Neural crest cell (in vitro differentiated cells): ENCODE measurements around the gene HYAL1. TPM values are rescaled to one million over a fixed set of nuclear protein-coding genes. Genes with fewer than 3 reads are reported as not detected.

Experiments used
- DNase-seq: peaks from one replicate; pipeline ENCODE4 v3.0.0; 2021; ENCODE audit warnings: low read depth, mixed read lengths, low spot score
- H3K27ac Mint-ChIP-seq: one replicate; pipeline ENCODE4 v1.8.0; 2021; ENCODE audit warnings: mild to moderate bottlenecking, mixed read lengths; ENCODE audit not compliant: unreplicated experiment
- H3K27me3 Mint-ChIP-seq: 2 replicates; pipeline ENCODE4 v1.8.0; 2021; ENCODE audit warnings: low read depth, mild to moderate bottlenecking, mixed read lengths
- H3K36me3 Mint-ChIP-seq: 2 replicates; pipeline ENCODE4 v1.8.0; 2021; ENCODE audit warnings: low read depth, mild to moderate bottlenecking, mixed read lengths
- H3K4me1 Mint-ChIP-seq: 2 replicates; pipeline ENCODE4 v1.8.0; 2021; ENCODE audit warnings: mixed read lengths
- H3K4me3 Mint-ChIP-seq: one replicate; pipeline ENCODE4 v1.8.0; 2021; ENCODE audit warnings: mild to moderate bottlenecking, mixed read lengths
- H3K9me3 Mint-ChIP-seq: 2 replicates; pipeline ENCODE4 v1.8.0; 2021; ENCODE audit warnings: mixed read lengths
- total RNA-seq: library from RNA; stranded (reverse); gene quantifications from 2 replicates; pipeline ENCODE4 v1.2.1, GENCODE V29; 2021
- TF ChIP-seq, protein P1 (sequence below): fragments of 200-600 bp; sonication (generic); conservative IDR thresholded peaks from 2 replicates; pipeline ENCODE4 v1.5.0; 2021; ENCODE audit warnings: antibody characterized with exemption, mild to moderate bottlenecking

HYAL1 gene
- total RNA-seq, 1 donor from 2014 or later: 2.5 TPM

DNA sequence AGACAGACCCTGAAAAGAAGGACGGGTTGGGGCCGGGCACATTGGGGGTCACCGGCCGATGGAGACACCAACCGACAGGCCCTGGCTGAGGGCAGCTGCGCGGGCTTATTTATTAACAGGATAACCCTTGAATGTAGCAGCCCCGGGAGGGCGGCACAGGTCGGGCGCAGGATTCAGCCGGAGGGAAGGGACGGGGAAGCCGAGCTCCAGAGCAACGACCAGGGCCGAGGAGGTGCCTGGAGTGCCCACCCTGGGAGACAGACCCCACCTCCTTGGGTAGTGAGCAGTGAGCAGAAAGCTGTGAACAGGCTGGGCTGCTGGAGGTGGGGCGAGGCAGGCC, 26.6 kb downstream of the HYAL1 start:
- Mint-ChIP-seq H3K9me3 (no peaks in the 10 kb centered on the region), H3K36me3 (no peaks in the 10 kb centered on the region), H3K27me3 (peaks cover 35% of the 10 kb centered on the region)

DNA sequence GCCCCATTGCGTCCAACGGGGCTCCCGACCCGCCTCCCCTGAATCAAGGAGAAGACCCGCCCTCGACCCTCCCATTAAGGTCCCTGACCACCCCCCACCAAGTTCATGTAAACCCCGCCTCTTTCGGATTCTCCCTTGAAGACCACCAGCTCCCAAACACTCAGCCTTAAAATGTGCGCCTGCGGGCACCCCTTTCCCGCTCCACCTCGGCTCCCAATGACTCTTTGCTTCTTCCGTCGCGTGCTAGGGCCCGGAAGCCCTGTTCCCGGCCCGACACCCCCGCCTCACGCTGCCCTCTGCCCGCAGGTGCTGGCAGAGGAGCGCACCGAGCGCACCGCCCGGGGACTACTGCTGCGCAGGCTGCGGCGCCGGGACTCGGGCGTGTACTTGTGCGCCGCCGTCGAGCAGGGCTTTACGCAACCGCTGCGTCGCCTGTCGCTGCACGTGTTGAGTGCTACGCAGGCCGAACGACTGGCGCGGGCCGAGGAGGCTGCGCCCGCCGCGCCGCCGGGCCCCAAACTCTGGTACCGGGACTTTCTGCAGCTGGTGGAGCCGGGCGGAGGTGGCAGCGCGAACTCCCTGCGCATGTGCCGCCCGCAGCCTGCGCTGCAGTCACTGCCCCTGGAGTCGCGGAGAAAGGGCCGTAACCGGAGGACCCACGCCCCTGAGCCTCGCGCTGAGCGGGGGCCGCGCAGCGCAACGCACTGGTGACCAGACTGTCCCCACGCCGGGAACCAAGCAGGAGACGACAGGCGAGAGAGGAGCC, 27.2 kb downstream of the HYAL1 start:
- Mint-ChIP-seq H3K36me3 (no peaks in the 10 kb centered on the region), H3K27ac (no peak overlapping the region), H3K4me1 (peaks cover 33% of the 10 kb centered on the region), H3K27me3 (peaks cover 41% of the 10 kb centered on the region), H3K4me3 (no peak overlapping the region), H3K9me3 (no peaks in the 10 kb centered on the region)
- TF ChIP-seq, protein P1, sequence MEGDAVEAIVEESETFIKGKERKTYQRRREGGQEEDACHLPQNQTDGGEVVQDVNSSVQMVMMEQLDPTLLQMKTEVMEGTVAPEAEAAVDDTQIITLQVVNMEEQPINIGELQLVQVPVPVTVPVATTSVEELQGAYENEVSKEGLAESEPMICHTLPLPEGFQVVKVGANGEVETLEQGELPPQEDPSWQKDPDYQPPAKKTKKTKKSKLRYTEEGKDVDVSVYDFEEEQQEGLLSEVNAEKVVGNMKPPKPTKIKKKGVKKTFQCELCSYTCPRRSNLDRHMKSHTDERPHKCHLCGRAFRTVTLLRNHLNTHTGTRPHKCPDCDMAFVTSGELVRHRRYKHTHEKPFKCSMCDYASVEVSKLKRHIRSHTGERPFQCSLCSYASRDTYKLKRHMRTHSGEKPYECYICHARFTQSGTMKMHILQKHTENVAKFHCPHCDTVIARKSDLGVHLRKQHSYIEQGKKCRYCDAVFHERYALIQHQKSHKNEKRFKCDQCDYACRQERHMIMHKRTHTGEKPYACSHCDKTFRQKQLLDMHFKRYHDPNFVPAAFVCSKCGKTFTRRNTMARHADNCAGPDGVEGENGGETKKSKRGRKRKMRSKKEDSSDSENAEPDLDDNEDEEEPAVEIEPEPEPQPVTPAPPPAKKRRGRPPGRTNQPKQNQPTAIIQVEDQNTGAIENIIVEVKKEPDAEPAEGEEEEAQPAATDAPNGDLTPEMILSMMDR: no peak
- no peak for DNase-seq

More for the DNA sequence above, 26.6 kb downstream of the HYAL1 start:
- TF ChIP-seq, protein P1: no peak
- Mint-ChIP-seq H3K27ac (no peak overlapping the region), H3K4me3 (no peak overlapping the region), H3K4me1 (peaks cover 27% of the 10 kb centered on the region)
- DNase-seq: no peak

DNA sequence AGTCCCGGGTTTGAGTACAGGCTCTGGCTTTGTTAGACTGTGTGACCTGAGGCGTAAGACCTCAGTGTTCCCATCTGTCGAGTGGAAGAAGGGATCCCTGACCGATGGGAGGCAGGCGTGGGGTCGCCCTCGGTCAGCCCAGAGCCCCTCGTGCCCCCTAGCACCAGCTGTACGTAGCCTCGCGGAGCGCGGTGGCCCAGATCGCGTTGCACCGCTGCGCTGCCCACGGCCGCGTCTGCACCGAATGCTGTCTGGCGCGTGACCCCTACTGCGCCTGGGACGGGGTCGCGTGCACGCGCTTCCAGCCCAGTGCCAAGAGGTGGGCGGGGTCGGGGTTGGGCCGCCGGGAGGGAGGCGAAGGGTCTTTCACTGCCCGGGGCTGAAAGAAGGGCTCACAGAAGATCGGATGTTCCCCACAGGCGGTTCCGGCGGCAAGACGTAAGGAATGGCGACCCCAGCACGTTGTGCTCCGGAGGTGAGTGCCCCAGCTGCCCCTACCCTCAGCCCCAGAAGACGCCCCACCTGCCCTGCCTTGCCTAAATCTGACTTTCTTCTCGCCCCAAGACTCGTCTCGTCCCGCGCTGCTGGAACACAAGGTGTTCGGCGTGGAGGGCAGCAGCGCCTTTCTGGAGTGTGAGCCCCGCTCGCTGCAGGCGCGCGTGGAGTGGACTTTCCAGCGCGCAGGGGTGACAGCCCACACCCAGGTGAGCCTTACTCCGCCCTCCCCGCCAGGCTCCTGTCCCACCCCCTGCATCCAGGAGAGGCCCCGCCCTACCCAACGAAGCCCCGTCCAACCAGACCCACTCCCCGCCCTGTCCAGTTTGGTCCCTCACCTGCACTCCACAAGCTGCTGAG, 28.0 kb downstream of the HYAL1 start:
- Mint-ChIP-seq H3K27me3 (peaks cover 41% of the 10 kb centered on the region), H3K27ac (no peak overlapping the region), H3K36me3 (no peaks in the 10 kb centered on the region), H3K9me3 (no peaks in the 10 kb centered on the region), H3K4me3 (peak overlapping the region; percentile 44), H3K4me1 (peaks cover 33% of the 10 kb centered on the region)
- TF ChIP-seq, protein P1: no peak
- DNase-seq: peak; percentile 37

DNA sequence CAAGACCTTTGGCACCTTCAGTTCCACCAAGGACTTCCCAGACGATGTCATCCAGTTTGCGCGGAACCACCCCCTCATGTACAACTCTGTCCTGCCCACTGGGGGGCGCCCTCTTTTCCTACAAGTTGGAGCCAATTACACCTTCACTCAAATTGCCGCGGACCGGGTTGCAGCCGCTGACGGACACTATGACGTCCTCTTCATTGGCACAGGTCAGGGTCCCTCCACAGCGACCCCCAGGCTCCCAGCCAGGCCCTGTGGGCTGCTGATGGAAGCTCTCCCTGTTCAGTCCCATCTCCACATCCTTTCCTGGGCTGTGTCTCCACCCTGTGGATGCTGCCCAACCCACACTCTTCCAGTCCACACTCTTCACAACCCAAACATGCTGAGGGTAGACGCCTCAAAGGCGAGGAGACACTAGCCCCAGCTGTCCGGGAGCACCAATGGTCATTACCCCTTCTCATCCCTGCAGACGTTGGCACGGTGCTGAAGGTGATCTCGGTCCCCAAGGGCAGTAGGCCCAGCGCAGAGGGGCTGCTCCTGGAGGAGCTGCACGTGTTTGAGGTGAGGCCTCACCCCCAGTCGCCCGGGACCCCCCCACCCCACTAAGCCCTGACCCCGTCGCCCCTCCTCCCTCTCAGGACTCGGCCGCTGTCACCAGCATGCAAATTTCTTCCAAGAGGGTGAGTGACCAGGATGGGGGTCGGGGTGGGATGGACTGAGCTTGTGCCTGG, 28.8 kb downstream of the HYAL1 start:
- peaks cover 33% of the 10 kb centered on the region for H3K4me1 Mint-ChIP-seq
- H3K36me3 Mint-ChIP-seq: no peaks in the 10 kb centered on the region
- H3K4me3 Mint-ChIP-seq: peak overlapping the region; percentile 54
- H3K27ac Mint-ChIP-seq: no peak overlapping the region
- no peaks in the 10 kb centered on the region for H3K9me3 Mint-ChIP-seq
- H3K27me3 Mint-ChIP-seq: peaks cover 41% of the 10 kb centered on the region
- peak; percentile 54 for DNase-seq
- TF ChIP-seq, protein P1: peak; percentile 83

DNA sequence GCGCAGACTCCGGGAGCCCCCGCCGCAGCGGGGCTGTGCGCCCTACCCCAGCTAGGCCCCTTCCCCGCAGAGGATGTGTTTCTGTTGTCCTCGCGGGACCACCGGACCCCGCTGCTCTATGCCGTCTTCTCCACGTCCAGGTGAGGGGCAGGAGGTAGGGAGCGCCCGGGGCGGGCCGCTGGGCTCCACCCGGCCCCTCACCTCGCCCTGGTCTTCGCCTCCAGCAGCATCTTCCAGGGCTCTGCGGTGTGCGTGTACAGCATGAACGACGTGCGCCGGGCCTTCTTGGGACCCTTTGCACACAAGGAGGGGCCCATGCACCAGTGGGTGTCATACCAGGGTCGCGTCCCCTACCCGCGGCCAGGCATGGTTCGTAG, 29.7 kb downstream of the HYAL1 start:
- Mint-ChIP-seq H3K9me3 (no peaks in the 10 kb centered on the region), H3K27ac (no peak overlapping the region), H3K4me3 (no peak overlapping the region), H3K4me1 (peaks cover 34% of the 10 kb centered on the region), H3K36me3 (no peaks in the 10 kb centered on the region), H3K27me3 (peaks cover 42% of the 10 kb centered on the region)
- DNase-seq: no peak
- TF ChIP-seq, protein P1: no peak
